GM18505 (cell line): Measurements from ENCODE around the gene MPC1L.
"Not testable (repeated sequence)": the region's sequence is repeated elsewhere in the genome, so short reads cannot be mapped to it uniquely, and the experiment has no call there.

Experiments
- ATAC-seq: cut with Tn5 transposase; IDR thresholded peaks from one replicate; pipeline ENCODE4 v1.9.1; 2021; ENCODE audit not compliant: unreplicated experiment
- POLR2A ChIP-seq: IDR thresholded peaks from 4 replicates; pipeline ENCODE4 v1.6.1; 2011; ENCODE audit warnings: borderline replicate concordance; ENCODE audit not compliant: insufficient read depth, insufficient read length; ENCODE audit errors: extremely low read depth

The MPC1L gene

DNA sequence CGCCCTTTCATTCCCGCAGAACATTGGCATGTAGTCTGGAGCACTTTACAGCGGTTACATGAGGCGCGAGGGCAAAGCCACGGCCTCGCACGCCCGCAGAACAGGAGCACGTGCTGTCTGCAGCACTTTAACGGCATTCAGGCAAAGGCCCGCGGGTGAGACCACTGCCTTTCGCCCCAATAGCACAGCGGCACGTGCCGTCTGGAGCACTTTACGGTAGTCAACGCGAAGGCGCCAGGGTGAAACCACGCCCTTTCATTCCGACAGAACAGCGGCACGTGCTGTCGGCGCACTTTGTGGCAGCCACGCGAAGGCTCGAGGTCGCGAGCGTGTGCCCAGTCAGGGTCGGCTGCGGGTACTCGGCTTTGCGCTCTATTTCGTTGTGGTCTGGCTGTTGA is at the start of gene MPC1L:
TSS of gene MPC1L (plus strand) at position 290 of the 398 bp plus-strand sequence. CDS start 138 bp downstream, outside the sequence.
- ATAC-seq: no peak
- TF ChIP-seq POLR2A: no peak

DNA sequence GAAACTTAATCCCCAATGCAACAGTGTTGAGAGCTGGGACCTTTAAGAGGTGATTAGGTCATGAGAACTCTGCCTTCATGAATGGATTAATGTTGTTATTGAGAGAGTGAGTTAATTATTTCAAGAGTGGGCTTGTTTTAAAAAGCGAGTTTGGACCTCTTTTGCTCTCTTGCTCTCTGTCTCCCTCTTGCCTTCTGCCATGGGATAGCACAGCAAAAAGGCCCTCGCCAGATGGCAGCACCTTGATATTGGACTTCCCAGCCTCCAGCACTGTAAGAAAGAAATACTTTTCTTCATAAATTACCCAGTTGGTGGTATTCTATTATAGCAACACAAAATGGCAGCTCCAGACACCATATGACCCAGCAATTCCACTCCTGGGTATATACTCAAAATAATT is 49.5 kb upstream of the MPC1L start:
- no peak for TF ChIP-seq POLR2A
- no peak for ATAC-seq

DNA sequence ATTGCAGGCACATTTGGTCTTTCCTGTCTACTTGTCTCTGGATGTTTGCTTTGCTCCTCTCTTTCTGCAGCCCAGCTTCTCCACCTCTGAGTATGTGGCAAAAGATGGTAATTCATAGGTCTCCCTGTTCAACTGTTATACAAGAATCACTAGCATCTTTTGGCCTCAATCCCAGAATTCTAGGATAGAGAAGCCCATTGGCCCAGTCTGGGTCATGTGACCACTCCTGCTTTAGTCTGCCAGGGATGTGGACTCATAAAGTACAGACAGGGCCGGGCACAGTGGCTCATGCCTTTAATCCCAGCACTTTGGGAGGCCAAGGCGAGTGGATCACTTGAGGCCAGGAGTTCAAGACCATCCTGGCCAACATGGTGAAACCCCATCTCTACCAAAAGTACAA is 47.8 kb upstream of the MPC1L start:
- ATAC-seq: not testable (repeated sequence)

DNA sequence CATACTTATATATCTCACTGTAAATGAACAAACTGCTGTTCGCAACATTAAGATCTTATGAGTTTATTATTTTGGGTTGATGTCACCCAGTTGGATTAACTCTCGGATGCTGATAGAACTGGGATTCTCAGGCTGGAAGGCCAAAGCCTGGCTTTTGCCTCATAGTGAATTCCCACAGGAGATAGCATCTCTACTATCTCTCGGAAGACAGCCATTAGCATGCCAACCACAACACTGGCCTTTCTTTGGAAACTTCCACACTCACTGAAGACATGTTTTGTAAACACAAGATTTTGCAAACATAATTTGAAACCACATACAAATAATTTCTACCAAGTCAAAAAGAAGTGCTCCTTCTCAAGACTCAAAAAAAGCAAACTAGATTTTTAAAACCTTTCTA is 46.9 kb upstream of the MPC1L start:
- ATAC-seq: no peak
- TF ChIP-seq POLR2A: no peak

DNA sequence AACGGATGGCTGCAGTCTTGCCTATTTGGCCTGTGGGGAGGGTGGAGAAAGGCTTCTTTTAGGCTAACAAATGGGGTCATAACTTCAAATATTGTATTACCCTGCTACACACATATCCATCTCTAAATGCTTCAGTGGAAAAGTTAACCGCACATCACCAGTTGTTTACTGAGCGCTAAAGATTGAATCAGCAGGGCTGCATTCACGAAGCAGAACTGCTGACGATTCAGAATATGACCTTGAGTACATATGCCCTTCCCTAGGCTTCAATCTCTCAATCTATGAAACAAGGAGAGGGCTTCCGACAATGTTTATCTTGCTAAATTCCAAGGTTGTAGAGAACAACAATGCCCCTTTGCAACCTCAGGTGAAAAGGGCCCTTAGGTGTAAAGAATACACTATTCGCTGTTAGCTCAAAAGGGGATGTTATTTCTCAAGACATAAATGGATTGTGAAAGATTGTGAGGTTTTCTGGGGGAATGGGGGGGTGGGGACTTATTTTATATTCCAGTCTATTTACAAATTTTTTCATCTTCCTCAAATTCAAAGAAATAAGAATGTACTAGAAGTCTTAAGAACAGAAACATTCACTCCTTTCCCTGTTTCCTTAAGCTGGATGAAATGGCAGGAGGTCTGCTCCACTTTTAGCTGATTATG is 45.1 kb upstream of the MPC1L start:
- no peak for ATAC-seq
- no peak for TF ChIP-seq POLR2A

DNA sequence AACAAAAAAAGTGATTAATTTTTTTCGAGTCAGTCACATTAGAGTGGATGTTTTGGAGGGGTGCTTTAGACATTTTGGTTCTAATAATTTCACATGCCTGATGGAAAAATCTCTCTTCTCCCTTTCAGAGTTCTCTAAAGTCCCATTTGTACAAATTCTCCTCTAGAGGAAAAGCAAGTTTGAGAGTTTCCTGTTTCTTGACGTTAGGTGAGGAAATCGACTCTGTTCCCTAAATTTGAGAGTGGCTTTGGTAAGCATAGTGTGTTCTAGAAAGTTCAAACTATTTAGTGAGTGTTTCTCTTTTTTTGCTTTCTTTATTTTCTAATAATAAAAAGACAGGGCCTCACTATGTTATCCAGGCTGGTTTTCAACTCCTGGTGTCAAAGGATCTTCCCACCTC is 44.1 kb upstream of the MPC1L start:
- ATAC-seq: no peak
- TF ChIP-seq POLR2A: no peak

DNA sequence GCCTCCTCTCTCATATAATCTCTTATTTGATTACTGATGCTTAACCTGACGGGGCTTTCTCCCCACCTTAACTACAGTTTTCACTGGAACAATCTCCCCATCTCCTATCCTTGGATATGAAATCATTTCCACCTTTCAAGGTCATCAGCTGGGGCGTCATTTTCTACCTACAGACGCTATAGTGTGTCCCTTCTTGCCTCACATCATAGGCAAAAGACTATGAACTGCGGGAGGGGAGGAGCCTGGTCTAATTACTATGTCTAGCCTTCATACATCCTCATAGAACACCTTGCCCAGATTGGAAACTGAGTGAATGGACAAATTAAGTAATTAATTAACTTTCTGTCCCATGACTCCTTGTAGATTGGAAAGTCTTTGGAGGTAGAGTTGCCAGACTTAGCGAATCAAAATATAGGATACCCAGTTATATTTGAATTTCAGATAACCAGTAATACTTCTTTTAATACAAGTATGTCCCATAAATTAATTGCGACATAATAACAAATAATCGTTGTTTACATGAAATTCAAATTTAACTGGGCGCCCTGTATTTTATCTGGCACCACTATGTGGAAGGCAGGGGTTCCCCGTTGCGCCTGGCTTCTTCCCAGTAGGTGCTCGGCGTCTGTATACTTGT is 43.2 kb upstream of the MPC1L start:
- peak; percentile 48 for ATAC-seq
- TF ChIP-seq POLR2A: no peak

DNA sequence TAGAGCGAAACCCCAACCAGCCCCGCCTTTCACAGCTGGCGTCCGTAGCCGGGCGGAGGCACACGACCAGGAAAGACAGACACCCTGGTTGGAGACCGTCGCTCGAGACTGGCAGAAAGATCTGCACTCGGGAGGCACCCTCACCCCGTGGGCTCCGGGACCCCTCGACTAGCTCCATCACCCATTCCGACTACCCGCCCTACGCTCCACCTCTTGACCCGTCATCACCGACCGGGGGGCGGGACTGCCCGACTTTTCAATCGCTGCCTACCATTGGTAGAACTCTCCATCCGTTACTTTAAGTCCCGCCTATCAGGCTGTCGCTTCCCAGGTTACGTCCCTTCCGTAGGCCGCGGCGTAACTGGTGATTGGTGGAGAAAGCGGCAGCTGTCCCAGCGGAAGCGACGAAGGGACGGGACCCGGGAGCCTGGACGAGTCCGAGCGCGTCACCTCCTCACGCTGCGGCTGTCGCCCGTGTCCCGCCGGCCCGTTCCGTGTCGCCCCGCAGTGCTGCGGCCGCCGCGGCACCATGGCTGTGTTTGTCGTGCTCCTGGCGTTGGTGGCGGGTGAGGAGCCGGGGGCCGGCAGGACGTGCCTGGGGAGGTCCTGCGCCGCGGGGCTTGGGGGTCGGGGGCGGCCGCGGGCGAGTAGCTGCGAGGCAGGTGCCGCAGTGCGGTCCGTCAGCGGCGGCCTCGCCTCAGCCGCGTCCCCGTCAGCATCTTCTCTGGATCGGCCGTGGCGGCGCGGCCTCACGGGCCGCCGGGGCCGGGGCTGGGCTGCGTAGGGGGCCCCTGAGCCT is 42.5 kb upstream of the MPC1L start, which contains the start of gene ATP6AP2:
TSS of gene ATP6AP2 (plus strand) at position 434 of the 799 bp plus-strand sequence. CDS start at position 530, 96 bp downstream.
- TF ChIP-seq POLR2A: peak; percentile 67
- peak; percentile 92 for ATAC-seq

DNA sequence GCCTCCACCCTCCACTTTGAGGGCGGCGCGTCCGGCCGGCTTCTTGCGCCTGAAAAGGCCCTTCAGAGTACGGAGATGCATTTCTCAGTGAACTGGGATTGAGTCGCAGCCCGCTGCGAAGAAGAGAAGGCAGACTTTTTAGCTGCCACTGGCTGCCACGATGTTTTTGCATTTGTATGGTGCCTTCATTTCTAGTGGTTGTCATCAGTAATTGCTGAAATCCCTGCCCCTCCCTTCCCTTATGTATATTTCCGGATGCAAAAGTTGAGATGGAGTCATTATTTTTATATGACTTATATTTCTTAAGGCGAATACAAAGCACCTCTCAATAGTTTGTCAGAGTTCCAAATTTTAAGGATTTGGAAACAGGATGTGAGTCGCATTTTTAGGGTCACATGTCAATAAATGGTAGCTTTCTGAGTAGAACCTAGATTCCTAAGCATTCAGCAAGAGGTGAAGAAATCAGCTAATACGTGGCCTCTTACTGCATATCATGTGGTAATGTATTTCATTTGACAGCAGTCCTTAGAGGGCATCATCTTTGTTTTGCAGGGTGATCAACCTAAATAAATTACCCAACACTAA is 41.8 kb upstream of the MPC1L start:
- no peak for TF ChIP-seq POLR2A
- ATAC-seq: no peak

DNA sequence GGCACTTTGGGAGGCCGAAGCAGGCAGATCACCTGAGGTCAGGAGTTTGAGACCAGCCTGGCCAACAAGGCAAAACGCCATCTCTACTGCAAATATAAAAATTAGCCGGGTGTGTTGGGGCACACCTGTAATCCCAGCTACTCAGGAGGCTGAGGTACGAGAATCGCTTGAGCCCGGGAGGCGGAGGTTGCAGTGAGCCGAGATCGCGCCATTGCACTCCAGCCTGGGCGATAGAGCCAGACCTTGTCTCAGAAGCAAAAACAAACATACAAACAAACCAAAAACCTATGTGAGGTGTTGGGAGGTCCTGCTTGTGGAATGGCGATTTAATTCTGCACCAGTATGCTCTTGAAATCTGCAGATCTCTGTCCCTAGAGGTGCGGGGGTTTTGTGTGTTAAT is 41.0 kb upstream of the MPC1L start:
- ATAC-seq: not testable (repeated sequence)

DNA sequence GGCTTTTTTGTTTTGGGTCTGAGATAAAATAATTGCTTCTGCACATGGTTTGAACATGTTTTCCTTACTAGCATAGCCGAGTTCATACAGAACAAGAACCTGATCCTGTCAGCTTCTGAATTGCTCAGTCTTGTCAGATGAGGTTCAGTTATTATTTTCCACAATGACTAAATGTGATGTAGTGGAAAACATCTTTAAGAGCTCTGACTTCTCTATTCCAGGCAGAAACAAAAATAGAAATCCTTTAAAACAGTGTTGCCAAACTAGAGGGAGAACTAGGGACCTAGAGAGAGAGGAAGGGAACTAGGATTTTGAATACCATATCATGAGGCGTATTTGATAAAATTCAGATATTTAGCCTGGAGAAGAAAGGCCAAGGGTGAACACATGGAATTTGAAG is 40.4 kb upstream of the MPC1L start:
- no peak for ATAC-seq
- TF ChIP-seq POLR2A: no peak

DNA sequence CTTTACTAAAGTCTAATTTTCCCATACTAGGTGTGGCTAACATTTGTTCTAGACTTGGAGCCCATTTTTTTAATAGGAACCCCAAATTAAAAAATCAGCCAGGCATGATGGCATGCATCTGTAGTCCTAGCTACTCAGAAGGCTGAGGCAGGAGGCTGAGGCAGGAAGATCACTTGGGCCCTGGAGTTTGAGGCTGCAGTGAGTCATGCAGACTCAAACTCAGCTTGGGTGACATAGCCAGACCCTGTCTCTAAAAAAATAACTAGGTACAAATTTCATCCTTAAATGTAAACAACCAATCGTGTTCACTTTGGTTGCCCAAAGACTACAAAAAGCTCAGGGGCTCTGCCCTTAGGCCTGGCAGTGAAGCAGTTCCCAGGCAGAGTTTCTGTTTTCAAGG is 35.6 kb upstream of the MPC1L start:
- ATAC-seq: not testable (repeated sequence)

DNA sequence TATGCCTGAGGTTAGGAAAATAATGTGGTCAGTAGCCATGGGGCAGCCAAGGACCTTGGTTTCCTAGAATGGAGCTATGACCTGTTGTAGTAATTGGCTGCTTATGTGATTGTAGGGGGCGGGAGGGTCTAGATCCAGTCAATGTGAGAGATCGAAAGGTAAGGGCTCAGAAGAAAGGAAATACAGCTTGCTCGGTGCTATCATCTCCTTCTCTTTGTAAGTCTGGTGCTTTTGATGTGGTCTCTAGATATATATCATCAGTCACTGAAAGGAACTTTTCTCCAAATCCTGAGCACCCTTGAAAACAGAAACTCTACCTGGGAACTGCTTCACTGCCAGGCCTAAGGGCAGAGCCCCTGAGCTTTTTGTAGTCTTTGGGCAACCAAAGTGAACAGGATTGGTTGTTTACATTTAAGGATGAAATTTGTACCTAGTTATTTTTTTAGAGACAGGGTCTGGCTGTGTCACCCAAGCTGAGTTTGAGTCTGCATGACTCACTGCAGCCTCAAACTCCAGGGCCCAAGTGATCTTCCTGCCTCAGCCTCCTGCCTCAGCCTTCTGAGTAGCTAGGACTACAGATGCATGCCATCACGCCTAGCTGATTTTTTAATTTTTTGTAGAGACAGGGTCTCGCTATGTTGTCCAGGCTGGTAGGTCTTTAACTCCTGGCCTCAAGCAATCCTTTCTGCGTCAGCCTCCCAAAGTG is 33.5 kb upstream of the MPC1L start:
- not testable (repeated sequence) for ATAC-seq
